Ishikawa (cell line): ENCODE data around the gene TSPEAR.

Experiments used
- EP300 ChIP-seq: IDR thresholded peaks from 2 replicates; pipeline ENCODE4 v1.6.1; 2012; ENCODE audit warnings: borderline replicate concordance
- FOXM1 ChIP-seq: IDR thresholded peaks from 2 replicates; pipeline ENCODE4 v1.6.1; 2012; ENCODE audit warnings: low read depth, borderline replicate concordance
- RAD21 ChIP-seq: IDR thresholded peaks from 2 replicates; pipeline ENCODE4 v1.6.1; 2012; ENCODE audit warnings: low read depth
- YY1 ChIP-seq: IDR thresholded peaks from 2 replicates; pipeline ENCODE4 v1.6.1; 2012; ENCODE audit warnings: low read depth
- TF ChIP-seq, protein P1 (sequence below): IDR thresholded peaks from 2 replicates; pipeline ENCODE4 v1.6.1; 2012
- TF ChIP-seq, protein P2 (sequence below): IDR thresholded peaks from 2 replicates; pipeline ENCODE4 v1.6.1; 2012; ENCODE audit warnings: low read depth, mild to moderate bottlenecking
- TF ChIP-seq, protein P3 (sequence below): IDR thresholded peaks from 2 replicates; pipeline ENCODE4 v1.6.1; 2012

DNA sequence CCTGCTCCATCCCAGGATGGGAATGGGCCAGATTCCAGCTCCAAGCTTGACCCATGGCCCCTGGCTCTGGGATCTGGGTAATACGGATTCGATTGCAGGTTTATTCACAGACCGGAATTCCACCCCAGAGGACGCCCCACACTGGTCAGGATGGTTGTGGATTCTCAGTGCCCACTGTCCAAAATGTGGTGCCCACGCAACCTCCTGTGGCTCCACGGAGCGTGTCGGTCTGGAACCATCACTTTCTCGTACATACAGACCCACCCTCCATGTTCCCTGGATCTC is 203.0 kb downstream of the TSPEAR start:
- TF ChIP-seq, protein P1, sequence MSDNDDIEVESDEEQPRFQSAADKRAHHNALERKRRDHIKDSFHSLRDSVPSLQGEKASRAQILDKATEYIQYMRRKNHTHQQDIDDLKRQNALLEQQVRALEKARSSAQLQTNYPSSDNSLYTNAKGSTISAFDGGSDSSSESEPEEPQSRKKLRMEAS: no peak
- TF ChIP-seq, protein P2, sequence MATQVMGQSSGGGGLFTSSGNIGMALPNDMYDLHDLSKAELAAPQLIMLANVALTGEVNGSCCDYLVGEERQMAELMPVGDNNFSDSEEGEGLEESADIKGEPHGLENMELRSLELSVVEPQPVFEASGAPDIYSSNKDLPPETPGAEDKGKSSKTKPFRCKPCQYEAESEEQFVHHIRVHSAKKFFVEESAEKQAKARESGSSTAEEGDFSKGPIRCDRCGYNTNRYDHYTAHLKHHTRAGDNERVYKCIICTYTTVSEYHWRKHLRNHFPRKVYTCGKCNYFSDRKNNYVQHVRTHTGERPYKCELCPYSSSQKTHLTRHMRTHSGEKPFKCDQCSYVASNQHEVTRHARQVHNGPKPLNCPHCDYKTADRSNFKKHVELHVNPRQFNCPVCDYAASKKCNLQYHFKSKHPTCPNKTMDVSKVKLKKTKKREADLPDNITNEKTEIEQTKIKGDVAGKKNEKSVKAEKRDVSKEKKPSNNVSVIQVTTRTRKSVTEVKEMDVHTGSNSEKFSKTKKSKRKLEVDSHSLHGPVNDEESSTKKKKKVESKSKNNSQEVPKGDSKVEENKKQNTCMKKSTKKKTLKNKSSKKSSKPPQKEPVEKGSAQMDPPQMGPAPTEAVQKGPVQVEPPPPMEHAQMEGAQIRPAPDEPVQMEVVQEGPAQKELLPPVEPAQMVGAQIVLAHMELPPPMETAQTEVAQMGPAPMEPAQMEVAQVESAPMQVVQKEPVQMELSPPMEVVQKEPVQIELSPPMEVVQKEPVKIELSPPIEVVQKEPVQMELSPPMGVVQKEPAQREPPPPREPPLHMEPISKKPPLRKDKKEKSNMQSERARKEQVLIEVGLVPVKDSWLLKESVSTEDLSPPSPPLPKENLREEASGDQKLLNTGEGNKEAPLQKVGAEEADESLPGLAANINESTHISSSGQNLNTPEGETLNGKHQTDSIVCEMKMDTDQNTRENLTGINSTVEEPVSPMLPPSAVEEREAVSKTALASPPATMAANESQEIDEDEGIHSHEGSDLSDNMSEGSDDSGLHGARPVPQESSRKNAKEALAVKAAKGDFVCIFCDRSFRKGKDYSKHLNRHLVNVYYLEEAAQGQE: no peak
- TF ChIP-seq, protein P3, sequence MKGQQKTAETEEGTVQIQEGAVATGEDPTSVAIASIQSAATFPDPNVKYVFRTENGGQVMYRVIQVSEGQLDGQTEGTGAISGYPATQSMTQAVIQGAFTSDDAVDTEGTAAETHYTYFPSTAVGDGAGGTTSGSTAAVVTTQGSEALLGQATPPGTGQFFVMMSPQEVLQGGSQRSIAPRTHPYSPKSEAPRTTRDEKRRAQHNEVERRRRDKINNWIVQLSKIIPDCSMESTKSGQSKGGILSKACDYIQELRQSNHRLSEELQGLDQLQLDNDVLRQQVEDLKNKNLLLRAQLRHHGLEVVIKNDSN: no peak
- no peak for TF ChIP-seq YY1
- TF ChIP-seq RAD21: no peak
- TF ChIP-seq FOXM1: no peak
- no peak for TF ChIP-seq EP300
